RWPE2 (cell line): ENCODE measurements around the gene ICE1.
A peak's percentile ranks its signal among the peaks of the same experiment; 100 is the strongest.

Source experiments
- ATAC-seq: fragments of 200-7000 bp; cut with Tn5 transposase; 3 replicates; pipeline ENCODE4 v1.9.1; 2021; ENCODE audit warnings: low read depth
- DNase-seq: peaks from one replicate; pipeline ENCODE4 v3.0.0-alpha.2; 2020; ENCODE audit warnings: low spot score
- H3K27ac ChIP-seq: fragments of 450-650 bp; 2 replicates; pipeline ENCODE4 v1.5.1; 2017; ENCODE audit warnings: mild to moderate bottlenecking; ENCODE audit not compliant: poor library complexity, severe bottlenecking
- H3K27me3 ChIP-seq: fragments of 250-450 bp; sonication (Bioruptor Pico); 2 replicates; pipeline ENCODE4 v1.5.1; 2021; ENCODE audit warnings: mild to moderate bottlenecking, moderate library complexity; ENCODE audit not compliant: insufficient read depth, poor library complexity, severe bottlenecking
- H3K36me3 ChIP-seq: fragments of 250-450 bp; sonication (Bioruptor Pico); 2 replicates; pipeline ENCODE4 v1.5.1; 2020; ENCODE audit warnings: low read depth, mild to moderate bottlenecking, moderate library complexity
- H3K4me1 ChIP-seq: fragments of 250-450 bp; sonication (Bioruptor Pico); 2 replicates; pipeline ENCODE4 v1.5.1; 2021; ENCODE audit warnings: mild to moderate bottlenecking, moderate library complexity; ENCODE audit not compliant: insufficient read depth, poor library complexity, severe bottlenecking
- H3K4me3 ChIP-seq: fragments of 250-450 bp; sonication (Bioruptor Pico); 2 replicates; pipeline ENCODE4 v1.5.1; 2021; ENCODE audit warnings: mild to moderate bottlenecking, moderate library complexity; ENCODE audit not compliant: severe bottlenecking
- H3K9me3 ChIP-seq: fragments of 250-450 bp; sonication (Bioruptor Pico); 2 replicates; pipeline ENCODE4 v1.5.1; 2021; ENCODE audit warnings: mild to moderate bottlenecking, moderate library complexity; ENCODE audit not compliant: severe bottlenecking
- CTCF ChIP-seq: fragments of 450-650 bp; IDR thresholded peaks from one replicate; pipeline ENCODE4 v1.5.1; 2017; ENCODE audit warnings: mild to moderate bottlenecking, moderate library complexity; ENCODE audit not compliant: poor library complexity, severe bottlenecking

Gene ICE1, protein sequence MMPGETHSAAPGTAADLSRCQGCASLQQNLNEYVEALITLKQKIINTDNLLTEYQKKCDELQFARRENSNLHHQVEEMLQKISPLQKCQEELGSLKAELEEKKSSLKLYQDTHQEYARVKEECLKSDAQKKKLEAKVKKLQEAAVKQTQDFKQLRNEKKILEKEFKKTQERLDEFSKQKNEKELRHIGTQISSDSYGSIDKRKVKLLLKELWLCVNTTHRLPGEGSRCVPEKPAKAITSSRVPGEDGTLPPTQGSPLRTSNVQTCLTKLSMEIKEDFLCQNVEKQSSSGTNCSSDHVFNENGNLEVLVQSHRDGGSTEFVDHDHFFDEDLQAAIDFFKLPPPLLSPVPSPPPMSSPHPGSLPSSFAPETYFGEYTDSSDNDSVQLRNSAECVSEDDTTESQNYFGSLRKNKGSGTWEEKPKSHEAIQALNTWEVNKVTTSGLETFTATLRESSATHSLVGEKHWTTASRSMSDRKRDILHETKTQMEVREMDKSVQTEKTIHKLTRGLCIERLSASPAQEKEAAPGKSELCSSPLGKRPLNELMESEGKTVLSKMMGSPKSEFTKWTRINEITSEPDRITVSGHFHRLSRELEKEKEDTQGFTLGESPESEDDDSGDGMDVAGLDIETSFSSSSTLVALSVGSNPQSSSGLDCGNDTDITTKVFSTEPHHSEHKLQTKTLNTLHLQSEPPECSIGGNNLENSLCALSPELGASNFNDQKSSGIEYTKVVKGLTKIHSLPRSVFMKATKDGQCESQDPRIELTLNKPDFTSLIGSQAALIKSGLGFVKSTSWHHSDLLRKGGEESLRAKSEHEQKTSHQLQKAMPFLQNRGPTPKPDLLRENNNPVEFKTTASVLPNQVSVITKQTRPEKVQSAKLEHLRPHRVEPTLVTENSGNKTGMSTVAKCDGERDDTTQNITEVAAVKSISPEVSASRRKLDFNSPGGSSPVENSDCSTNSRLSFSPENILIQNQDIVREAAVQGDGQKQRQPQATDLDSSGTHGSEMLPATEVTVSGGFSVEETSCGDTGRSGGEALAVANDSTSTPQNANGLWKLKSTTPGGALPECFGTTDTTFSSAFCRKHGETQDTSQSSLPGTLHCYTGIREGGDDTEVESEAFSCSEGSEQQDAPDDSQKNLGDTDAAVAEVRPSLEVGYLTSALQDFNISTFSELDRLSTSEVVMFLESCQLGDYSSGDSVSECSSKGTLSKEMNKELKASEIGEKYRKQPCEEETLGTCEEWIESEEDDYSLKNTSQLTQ (N-terminal part only)

GRCh38 chr5:5421961-5422818 lies at the start of gene ICE1:
Gene ICE1 (plus strand): TSS chr5:5422677. CDS start chr5:5422916, 239 bp downstream.
- TF ChIP-seq CTCF: no peak
- DNase-seq: peak; percentile 99
- Histone ChIP-seq H3K9me3 (no peaks in the 10 kb centered on the region), H3K4me1 (peaks cover 4% of the 10 kb centered on the region), H3K27me3 (no peaks in the 10 kb centered on the region), H3K4me3 (peak within 1 kb of the TSS; percentile 93), H3K36me3 (peaks cover 10% of the 10 kb centered on the region; the same call in 1 of the 2 replicates), H3K27ac (peak within 1 kb of the TSS; percentile 76)
- peak; percentile 96 for ATAC-seq

GRCh38 chr5:5372930-5373329 lies 49.5 kb upstream of the ICE1 start:
- Histone ChIP-seq H3K36me3 (no peaks in the 10 kb centered on the region), H3K27me3 (no peaks in the 10 kb centered on the region), H3K4me3 (no peak overlapping the region), H3K9me3 (no peaks in the 10 kb centered on the region), H3K4me1 (peaks cover 11% of the 10 kb centered on the region), H3K27ac (no peak overlapping the region)
- no peak for TF ChIP-seq CTCF
- no peak for DNase-seq
- ATAC-seq: no peak

GRCh38 chr5:5373351-5373989 lies 49.0 kb upstream of the ICE1 start:
- Histone ChIP-seq H3K9me3 (no peaks in the 10 kb centered on the region), H3K36me3 (no peaks in the 10 kb centered on the region), H3K4me3 (no peak overlapping the region), H3K27ac (peak overlapping the region; percentile 8), H3K4me1 (peaks cover 11% of the 10 kb centered on the region), H3K27me3 (no peaks in the 10 kb centered on the region)
- no peak for TF ChIP-seq CTCF
- DNase-seq (no peak), ATAC-seq (no peak)

DNA sequence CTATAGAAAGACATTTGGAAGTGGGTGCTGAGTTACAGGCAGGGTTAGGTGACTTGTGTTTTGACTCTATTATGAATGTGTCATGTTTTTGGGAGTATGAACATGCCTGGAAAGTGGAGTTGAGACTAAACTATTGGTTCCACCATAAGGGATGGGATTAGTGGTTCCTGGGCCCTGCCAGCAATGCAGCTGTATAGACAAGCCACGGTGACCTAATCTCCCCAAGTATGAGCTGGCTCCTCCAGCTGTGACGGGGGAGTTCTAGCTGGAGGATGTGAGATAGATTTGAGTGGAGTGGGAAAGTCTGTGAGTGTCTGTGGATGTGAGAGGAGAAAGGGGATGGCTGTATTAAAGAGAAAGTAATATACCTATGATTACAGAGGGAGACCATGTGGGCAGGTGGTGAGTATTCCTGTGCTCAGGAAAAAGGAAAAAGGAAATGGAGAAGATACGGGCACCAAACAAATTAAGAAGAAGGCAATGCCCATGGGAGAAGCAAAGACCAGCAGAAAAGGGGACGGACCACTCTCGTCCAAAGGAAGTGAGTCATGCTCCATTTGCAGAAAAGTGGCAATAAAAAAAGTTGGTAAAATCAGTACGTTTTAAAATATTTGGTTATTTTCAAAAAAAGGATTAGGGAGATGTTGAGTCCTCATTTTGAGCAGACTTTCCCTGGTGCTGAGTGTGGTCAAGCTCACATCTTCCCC lies 48.3 kb upstream of the ICE1 start:
- no peak for TF ChIP-seq CTCF
- DNase-seq: no peak
- Histone ChIP-seq H3K36me3 (no peaks in the 10 kb centered on the region), H3K27me3 (no peaks in the 10 kb centered on the region), H3K9me3 (no peaks in the 10 kb centered on the region), H3K27ac (peak overlapping the region; percentile 8), H3K4me3 (no peak overlapping the region), H3K4me1 (peaks cover 11% of the 10 kb centered on the region)
- ATAC-seq: peak; percentile 69
